Measurements from ENCODE around the gene GPC5. TPM values are rescaled to one million over a fixed set of nuclear protein-coding genes. Genes with fewer than 3 reads are reported as not detected.

Gene GPC5
- total RNA-seq, 1 experiment from 2014 or later: 0.26 TPM

DNA sequence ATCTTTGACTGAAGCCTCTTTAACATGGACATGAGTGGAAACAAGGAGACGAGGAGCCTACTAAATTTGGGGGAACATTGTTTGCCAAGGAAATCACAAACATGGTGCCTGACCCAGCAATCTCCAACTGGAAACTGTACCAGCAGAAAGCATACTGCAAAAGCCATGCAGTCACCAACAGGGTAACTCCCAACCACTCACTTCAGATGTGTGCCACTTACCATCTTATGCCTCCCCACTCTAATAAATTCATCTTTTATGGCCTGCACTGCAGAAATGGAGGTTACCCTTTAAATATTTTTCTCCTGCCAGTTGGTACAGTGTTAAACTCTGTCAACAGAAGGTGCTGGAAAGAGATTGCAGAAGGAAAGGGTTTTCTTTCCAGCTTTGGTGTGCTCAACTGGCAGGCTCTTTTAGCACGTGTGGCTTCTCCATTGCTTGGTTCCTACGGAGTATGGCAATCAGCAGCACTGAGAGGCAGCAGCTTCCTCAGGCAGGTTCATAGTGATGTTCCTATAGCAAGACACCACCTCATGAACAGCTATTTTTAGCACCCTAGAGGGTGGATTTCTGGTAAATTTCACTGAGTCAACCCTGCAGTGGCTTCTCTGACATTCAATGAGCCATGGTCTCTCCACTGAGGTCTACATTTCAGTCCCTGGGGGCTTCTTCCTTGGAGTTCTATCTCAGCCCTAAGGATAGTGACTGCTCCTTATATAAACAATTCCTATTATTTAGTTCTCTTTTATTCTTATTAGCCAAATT is 29.6 kb upstream of the GPC5 start:
- Histone ChIP-seq H3K9me3 (ENCODE audit: control insufficient read depth, insufficient read depth, low read depth, low read length) (no peaks in the 10 kb centered on the region), H3K27ac (ENCODE audit: low read length) (no peak overlapping the region), H3K27me3 (ENCODE audit: control insufficient read depth, insufficient read depth, low read length) (no peaks in the 10 kb centered on the region), H3K4me3 (ENCODE audit: low read depth in 2 of 2, low read length in 2 of 2) (no peak overlapping the region), H3K36me3 (ENCODE audit: control insufficient read depth, insufficient read depth, low read length) (no peaks in the 10 kb centered on the region), H3K4me1 (ENCODE audit: control insufficient read depth, insufficient read depth, low read length) (no peaks in the 10 kb centered on the region)
- ATAC-seq (no peak), DNase-seq (ENCODE audit: low read depth, low spot score) (no peak)
- in situ Hi-C loops (cut with HindIII; ENCODE audit: low pct_unique_long_range_greater_than_20kb, low sequenced_read_pairs): no loop called here
- intact Hi-C loops (cut with micrococcal nuclease; ENCODE audit: unreplicated experiment): no loop called here
- ChIA-PET POLR2A (no interaction called here), CTCF (no interaction called here)
- no TSS peak for BruUV-seq (replicated peaks)
- no peak for TF ChIP-seq TCF7L2 (IDR thresholded peaks at IDR 0.05; ENCODE audit: low read depth, low read length)
- TF ChIP-seq SIN3A (IDR thresholded peaks at IDR 0.05; ENCODE audit: borderline replicate concordance, insufficient read depth, low read depth, low read length): no peak
- TF ChIP-seq, protein P1, sequence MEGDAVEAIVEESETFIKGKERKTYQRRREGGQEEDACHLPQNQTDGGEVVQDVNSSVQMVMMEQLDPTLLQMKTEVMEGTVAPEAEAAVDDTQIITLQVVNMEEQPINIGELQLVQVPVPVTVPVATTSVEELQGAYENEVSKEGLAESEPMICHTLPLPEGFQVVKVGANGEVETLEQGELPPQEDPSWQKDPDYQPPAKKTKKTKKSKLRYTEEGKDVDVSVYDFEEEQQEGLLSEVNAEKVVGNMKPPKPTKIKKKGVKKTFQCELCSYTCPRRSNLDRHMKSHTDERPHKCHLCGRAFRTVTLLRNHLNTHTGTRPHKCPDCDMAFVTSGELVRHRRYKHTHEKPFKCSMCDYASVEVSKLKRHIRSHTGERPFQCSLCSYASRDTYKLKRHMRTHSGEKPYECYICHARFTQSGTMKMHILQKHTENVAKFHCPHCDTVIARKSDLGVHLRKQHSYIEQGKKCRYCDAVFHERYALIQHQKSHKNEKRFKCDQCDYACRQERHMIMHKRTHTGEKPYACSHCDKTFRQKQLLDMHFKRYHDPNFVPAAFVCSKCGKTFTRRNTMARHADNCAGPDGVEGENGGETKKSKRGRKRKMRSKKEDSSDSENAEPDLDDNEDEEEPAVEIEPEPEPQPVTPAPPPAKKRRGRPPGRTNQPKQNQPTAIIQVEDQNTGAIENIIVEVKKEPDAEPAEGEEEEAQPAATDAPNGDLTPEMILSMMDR (IDR thresholded peaks at IDR 0.05): no peak
- TF ChIP-seq, protein P2, sequence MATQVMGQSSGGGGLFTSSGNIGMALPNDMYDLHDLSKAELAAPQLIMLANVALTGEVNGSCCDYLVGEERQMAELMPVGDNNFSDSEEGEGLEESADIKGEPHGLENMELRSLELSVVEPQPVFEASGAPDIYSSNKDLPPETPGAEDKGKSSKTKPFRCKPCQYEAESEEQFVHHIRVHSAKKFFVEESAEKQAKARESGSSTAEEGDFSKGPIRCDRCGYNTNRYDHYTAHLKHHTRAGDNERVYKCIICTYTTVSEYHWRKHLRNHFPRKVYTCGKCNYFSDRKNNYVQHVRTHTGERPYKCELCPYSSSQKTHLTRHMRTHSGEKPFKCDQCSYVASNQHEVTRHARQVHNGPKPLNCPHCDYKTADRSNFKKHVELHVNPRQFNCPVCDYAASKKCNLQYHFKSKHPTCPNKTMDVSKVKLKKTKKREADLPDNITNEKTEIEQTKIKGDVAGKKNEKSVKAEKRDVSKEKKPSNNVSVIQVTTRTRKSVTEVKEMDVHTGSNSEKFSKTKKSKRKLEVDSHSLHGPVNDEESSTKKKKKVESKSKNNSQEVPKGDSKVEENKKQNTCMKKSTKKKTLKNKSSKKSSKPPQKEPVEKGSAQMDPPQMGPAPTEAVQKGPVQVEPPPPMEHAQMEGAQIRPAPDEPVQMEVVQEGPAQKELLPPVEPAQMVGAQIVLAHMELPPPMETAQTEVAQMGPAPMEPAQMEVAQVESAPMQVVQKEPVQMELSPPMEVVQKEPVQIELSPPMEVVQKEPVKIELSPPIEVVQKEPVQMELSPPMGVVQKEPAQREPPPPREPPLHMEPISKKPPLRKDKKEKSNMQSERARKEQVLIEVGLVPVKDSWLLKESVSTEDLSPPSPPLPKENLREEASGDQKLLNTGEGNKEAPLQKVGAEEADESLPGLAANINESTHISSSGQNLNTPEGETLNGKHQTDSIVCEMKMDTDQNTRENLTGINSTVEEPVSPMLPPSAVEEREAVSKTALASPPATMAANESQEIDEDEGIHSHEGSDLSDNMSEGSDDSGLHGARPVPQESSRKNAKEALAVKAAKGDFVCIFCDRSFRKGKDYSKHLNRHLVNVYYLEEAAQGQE (IDR thresholded peaks at IDR 0.05; ENCODE audit: insufficient read depth in 1 of 2, low read depth in 2 of 2, low read length in 1 of 2): no peak
- TF ChIP-seq POLR2AphosphoS5 (IDR thresholded peaks at IDR 0.05; ENCODE audit: low read depth, low read length): no peak

DNA sequence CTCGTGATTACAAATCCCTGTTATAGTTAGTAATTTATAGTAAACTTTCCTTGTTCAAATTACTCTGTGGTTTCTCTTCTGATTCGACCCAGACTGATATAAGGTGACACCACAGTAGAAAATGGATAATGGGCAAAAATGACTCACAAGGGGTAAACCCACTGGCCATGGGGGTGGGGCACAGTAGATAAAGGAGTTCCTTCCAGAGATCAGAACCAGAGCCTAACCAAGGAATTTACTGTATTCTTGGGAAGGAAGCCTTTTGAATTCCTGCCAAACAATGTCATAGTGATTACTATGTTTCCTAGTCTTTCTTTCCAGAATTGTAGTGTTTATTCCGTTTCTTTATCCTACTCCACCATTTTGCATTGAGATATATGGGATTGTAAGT is 29.0 kb upstream of the GPC5 start:
- H3K9me3 ChIP-seq (ENCODE audit: control insufficient read depth, insufficient read depth, low read depth, low read length): no peaks in the 10 kb centered on the region
- POLR2A ChIA-PET: no interaction called here
- in situ Hi-C loops (cut with HindIII; ENCODE audit: low pct_unique_long_range_greater_than_20kb, low sequenced_read_pairs): no loop called here
- no peak for DNase-seq (ENCODE audit: low read depth, low spot score)
- H3K4me3 ChIP-seq (ENCODE audit: low read depth in 2 of 2, low read length in 2 of 2): no peak overlapping the region
- intact Hi-C loops (cut with micrococcal nuclease; ENCODE audit: unreplicated experiment): no loop called here
- H3K4me1 ChIP-seq (ENCODE audit: control insufficient read depth, insufficient read depth, low read length): no peaks in the 10 kb centered on the region
- no TSS peak for BruUV-seq (replicated peaks)
- CTCF ChIA-PET: no interaction called here
- H3K36me3 ChIP-seq (ENCODE audit: control insufficient read depth, insufficient read depth, low read length): no peaks in the 10 kb centered on the region
- no peaks in the 10 kb centered on the region for H3K27me3 ChIP-seq (ENCODE audit: control insufficient read depth, insufficient read depth, low read length)
- no peak for ATAC-seq
- H3K27ac ChIP-seq (ENCODE audit: low read length): no peak overlapping the region
- TF ChIP-seq, protein P2 (IDR thresholded peaks at IDR 0.05; ENCODE audit: insufficient read depth in 1 of 2, low read depth in 2 of 2, low read length in 1 of 2): no peak
- TF ChIP-seq TCF7L2 (IDR thresholded peaks at IDR 0.05; ENCODE audit: low read depth, low read length): no peak
- no peak for TF ChIP-seq POLR2AphosphoS5 (IDR thresholded peaks at IDR 0.05; ENCODE audit: low read depth, low read length)
- TF ChIP-seq, protein P1 (IDR thresholded peaks at IDR 0.05): no peak
